ENCODE data around the gene TNS3. TPM values are rescaled to one million over a fixed set of nuclear protein-coding genes. Genes with fewer than 3 reads are reported as not detected.

Gene TNS3
- total and polyA plus RNA-seq, 2 of the 13 experiments (the other 11 are each of a cell fraction or from before 2014, with no cell fraction given) = 52.9 to 55.7 TPM

GRCh38 chr7:47292832-47293309, 289.0 kb downstream of the TNS3 start (continued):
- TF ChIP-seq, protein P1, sequence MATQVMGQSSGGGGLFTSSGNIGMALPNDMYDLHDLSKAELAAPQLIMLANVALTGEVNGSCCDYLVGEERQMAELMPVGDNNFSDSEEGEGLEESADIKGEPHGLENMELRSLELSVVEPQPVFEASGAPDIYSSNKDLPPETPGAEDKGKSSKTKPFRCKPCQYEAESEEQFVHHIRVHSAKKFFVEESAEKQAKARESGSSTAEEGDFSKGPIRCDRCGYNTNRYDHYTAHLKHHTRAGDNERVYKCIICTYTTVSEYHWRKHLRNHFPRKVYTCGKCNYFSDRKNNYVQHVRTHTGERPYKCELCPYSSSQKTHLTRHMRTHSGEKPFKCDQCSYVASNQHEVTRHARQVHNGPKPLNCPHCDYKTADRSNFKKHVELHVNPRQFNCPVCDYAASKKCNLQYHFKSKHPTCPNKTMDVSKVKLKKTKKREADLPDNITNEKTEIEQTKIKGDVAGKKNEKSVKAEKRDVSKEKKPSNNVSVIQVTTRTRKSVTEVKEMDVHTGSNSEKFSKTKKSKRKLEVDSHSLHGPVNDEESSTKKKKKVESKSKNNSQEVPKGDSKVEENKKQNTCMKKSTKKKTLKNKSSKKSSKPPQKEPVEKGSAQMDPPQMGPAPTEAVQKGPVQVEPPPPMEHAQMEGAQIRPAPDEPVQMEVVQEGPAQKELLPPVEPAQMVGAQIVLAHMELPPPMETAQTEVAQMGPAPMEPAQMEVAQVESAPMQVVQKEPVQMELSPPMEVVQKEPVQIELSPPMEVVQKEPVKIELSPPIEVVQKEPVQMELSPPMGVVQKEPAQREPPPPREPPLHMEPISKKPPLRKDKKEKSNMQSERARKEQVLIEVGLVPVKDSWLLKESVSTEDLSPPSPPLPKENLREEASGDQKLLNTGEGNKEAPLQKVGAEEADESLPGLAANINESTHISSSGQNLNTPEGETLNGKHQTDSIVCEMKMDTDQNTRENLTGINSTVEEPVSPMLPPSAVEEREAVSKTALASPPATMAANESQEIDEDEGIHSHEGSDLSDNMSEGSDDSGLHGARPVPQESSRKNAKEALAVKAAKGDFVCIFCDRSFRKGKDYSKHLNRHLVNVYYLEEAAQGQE (IDR thresholded peaks at IDR 0.05; ENCODE audit: borderline replicate concordance in 1 of 2, low read depth in 1 of 2, low read length in 2 of 2) = 0 out of 4 replicates have a peak, but pooled peaks of 1 of the 2 experiments have one; percentile 16
- TF ChIP-seq SIX1 (CRISPR knock-in tag; IDR thresholded peaks at IDR 0.05; ENCODE audit: borderline replicate concordance) = peak; percentile 87
- TF ChIP-seq ZNF510 (CRISPR knock-in tag; IDR thresholded peaks at IDR 0.05; ENCODE audit: low read depth) = no peak
- TF ChIP-seq RNF2 (conservative IDR thresholded peaks at IDR 0.05; ENCODE audit: low read depth) = no peak
- peak; percentile 76; the same call in 1 of the 2 replicates for TF ChIP-seq RCOR2 (CRISPR knock-in tag; IDR thresholded peaks at IDR 0.05)
- peak; percentile 91; the same call in 1 of the 2 replicates for TF ChIP-seq BRF2 (CRISPR knock-in tag; IDR thresholded peaks at IDR 0.05)
- TF ChIP-seq MED1 (CRISPR knock-in tag; IDR thresholded peaks at IDR 0.05) = peak; percentile 88
- peak; percentile 61 for TF ChIP-seq ZNF331 (CRISPR knock-in tag; IDR thresholded peaks at IDR 0.05)
- peak; percentile 68 to 83; a peak in 3 of 4 replicates for TF ChIP-seq EP300 (IDR thresholded peaks at IDR 0.05; ENCODE audit: low read depth in 2 of 2, low read length in 2 of 2)
- peak; percentile 87 for TF ChIP-seq EP300 (CRISPR knock-in tag; IDR thresholded peaks at IDR 0.05; ENCODE audit: borderline replicate concordance)
- peak; percentile 87; the same call in 1 of the 2 replicates for TF ChIP-seq AHR (CRISPR knock-in tag; IDR thresholded peaks at IDR 0.05)
- TF ChIP-seq FOXK2 (IDR thresholded peaks at IDR 0.05) = 0 out of 2 replicates have a peak, but pooled peaks have one; percentile 60
- no peak for TF ChIP-seq HNRNPLL (IDR thresholded peaks at IDR 0.05; ENCODE audit: low read depth, low read length, poor library complexity, severe bottlenecking)
- TF ChIP-seq, protein P2, sequence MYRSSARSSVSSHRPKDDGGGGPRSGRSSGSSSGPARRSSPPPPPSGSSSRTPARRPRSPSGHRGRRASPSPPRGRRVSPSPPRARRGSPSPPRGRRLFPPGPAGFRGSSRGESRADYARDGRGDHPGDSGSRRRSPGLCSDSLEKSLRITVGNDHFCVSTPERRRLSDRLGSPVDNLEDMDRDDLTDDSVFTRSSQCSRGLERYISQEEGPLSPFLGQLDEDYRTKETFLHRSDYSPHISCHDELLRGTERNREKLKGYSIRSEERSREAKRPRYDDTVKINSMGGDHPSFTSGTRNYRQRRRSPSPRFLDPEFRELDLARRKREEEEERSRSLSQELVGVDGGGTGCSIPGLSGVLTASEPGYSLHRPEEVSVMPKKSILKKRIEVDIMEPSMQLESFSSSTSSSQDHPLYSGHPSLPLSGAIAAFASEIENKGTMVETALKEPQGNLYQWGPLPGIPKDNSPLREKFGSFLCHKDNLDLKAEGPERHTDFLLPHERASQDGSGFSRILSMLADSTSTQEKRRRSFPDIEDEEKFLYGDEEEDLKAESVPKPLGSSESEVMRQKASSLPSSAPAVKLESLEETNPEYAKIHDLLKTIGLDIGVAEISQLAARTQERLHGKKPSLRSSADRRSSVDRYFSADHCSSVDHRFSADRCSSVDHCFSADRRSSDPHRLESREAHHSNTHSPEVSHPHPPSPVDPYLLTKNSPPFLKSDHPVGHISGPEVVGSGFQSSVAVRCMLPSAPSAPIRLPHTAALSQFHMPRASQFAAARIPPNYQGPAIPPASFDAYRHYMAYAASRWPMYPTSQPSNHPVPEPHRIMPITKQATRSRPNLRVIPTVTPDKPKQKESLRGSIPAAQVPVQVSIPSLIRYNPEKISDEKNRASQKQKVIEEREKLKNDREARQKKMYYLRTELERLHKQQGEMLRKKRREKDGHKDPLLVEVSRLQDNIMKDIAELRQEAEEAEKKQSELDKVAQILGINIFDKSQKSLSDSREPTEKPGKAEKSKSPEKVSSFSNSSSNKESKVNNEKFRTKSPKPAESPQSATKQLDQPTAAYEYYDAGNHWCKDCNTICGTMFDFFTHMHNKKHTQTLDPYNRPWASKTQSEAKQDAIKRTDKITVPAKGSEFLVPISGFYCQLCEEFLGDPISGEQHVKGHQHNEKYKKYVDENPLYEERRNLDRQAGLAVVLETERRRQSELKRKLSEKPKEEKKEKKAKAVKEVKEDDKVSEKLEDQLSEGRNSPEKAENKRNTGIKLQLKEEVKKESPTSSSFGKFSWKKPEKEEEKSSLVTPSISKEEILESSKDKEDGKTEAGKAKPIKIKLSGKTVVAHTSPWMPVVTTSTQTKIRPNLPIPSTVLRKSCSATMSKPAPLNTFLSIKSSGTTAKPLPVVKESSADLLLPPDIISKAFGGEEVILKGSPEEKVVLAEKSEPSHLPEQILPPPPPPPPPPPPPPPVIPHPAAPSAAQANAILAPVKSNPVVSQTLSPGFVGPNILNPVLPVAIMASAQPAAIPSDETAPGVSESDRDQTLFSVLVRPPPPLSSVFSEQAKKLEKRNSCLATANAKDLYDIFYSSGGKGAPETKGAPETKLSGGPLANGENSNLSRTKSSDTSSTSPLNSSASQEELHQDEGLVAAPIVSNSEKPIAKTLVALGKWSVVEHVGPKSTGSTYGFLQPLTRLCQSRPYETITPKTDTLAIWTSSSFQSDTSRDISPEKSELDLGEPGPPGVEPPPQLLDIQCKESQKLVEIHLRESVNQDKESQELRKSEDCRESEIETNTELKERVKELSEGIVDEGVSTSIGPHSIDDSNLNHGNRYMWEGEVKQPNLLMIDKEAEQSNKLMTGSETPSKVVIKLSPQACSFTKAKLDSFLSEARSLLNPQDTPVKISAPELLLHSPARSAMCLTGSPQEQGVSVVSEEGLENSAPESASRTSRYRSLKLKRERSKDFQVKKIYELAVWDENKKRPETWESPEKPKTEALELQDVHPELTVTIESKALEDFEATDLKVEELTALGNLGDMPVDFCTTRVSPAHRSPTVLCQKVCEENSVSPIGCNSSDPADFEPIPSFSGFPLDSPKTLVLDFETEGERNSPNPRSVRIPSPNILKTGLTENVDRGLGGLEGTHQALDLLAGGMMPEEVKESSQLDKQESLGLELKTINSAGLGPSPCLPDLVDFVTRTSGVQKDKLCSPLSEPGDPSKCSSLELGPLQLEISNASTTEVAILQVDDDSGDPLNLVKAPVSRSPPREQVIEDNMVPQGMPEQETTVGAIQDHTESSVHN (CRISPR knock-in tag; IDR thresholded peaks at IDR 0.05) = no peak
- peak; percentile 76; the same call in 1 of the 2 replicates for TF ChIP-seq FOXA1 (IDR thresholded peaks at IDR 0.05)
- peak; percentile 98 for TF ChIP-seq FOXA1 (CRISPR knock-in tag; IDR thresholded peaks at IDR 0.05)

All from HepG2 (cell line).